NCI-H510A (cell line): ENCODE measurements around the gene POLR2H.
A peak's percentile ranks its signal among the peaks of the same experiment; 100 is the strongest.

ENCODE experiments used
- DNase-seq: peaks from one replicate; lab custom pipeline; 2025; lab: John Stamatoyannopoulos, UW

The POLR2H gene

GRCh38 chr3:184352149-184352785, 9.2 kb upstream of the POLR2H start:
- no peak for DNase-seq

- DNase-seq: no peak
Measured at GRCh38 chr3:184352897-184353545, 8.5 kb upstream of the POLR2H start.

GRCh38 chr3:184353546-184353941, 8.0 kb upstream of the POLR2H start:
- no peak for DNase-seq

- no peak for DNase-seq
Measured at GRCh38 chr3:184354121-184354728, 7.3 kb upstream of the POLR2H start.

- no peak for DNase-seq
Measured at GRCh38 chr3:184354754-184355153, 6.8 kb upstream of the POLR2H start.

- no peak for DNase-seq
Measured at GRCh38 chr3:184355261-184356040, 6.1 kb upstream of the POLR2H start.

GRCh38 chr3:184357248-184358123, 4.0 kb upstream of the POLR2H start:
- DNase-seq: no peak

GRCh38 chr3:184358124-184358767, 3.3 kb upstream of the POLR2H start:
- DNase-seq: no peak

- DNase-seq: no peak
Measured at GRCh38 chr3:184358921-184359350, 2.6 kb upstream of the POLR2H start.

- no peak for DNase-seq
Measured at GRCh38 chr3:184359610-184360009, 1.9 kb upstream of the POLR2H start.

- no peak for DNase-seq
Measured at GRCh38 chr3:184360070-184360928, 1.2 kb upstream of the POLR2H start.

GRCh38 chr3:184360929-184361531, 480 bp upstream of the POLR2H start:
- DNase-seq: no peak

GRCh38 chr3:184361932-184362667, 590 bp downstream of the POLR2H start:
- DNase-seq: peak; percentile 75

GRCh38 chr3:184362668-184363546, 1.4 kb downstream of the POLR2H start:
- DNase-seq: peak; percentile 96

GRCh38 chr3:184366619-184367289, 5.2 kb downstream of the POLR2H start:
- no peak for DNase-seq

- DNase-seq: no peak
Measured at GRCh38 chr3:184368116-184368515, 6.6 kb downstream of the POLR2H start.

- no peak for DNase-seq
Measured at GRCh38 chr3:184368586-184369183, 7.2 kb downstream of the POLR2H start.
